ENCODE measurements around the gene SPRED2.
"Not testable (repeated sequence)": the region's sequence is repeated elsewhere in the genome, so short reads cannot be mapped to it uniquely, and the experiment has no call there.

The SPRED2 gene

DNA sequence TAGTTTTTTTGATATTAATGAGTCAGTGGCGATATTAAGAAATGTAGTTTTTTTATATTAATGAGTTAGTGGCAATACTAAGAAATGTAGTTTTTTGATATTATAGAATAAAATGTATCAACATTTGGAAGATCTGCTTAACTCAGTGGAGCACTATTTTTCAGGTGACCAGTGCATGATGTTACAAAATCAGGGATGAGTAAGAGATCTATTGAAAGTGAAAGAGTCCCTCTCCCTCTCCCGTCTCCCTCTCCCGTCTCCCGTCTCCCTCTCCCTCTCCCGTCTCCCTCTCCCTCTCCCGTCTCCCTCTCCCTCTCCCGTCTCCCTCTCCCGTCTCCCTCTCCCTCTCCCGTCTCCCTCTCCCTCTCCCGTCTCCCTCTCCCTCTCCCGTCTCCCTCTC is 94.5 kb downstream of the SPRED2 start:
- not testable (repeated sequence) for DNase-seq

GRCh38 chr2:65334714-65335113 is 97.7 kb downstream of the SPRED2 start:
- no peak for DNase-seq

DNA sequence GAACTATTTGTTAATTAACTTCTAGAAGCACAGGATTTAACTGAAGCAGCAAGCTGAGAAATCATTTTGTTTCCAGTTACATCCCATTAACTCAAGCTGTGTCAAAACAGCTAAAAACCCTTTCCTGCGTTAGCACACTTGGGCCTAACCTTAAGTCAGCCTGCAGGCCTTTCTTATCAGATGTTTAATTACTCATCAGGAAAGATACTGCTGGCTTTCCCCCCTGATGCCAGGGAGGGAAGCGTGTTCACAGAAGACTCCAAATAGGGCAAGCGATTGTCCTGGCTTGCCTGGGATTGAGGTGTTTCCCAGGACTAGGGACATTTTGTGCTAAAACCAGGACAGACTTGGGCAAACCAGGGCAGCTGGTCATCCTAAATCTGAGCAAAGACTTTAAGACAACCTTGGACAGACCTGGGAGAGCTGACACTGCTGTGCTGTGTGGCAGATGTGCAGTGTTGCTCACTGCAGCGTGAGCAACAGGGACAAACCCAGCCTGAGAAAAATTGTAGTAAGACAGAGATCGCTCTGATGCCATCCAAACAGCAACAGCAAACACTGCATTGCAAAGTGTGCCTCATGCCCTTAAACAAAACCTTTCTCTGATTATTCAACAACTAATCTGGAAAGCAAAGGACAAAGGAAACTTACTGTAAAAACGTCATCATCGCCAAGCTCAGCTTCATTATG is 100.9 kb downstream of the SPRED2 start:
- no peak for DNase-seq

- no peak for DNase-seq
Observed at GRCh38 chr2:65329525-65329924, 102.9 kb downstream of the SPRED2 start.

- no peak for DNase-seq
Observed at GRCh38 chr2:65326276-65326675, 106.1 kb downstream of the SPRED2 start.

- DNase-seq: no peak
Observed at GRCh38 chr2:65325066-65325465, 107.3 kb downstream of the SPRED2 start.

DNA sequence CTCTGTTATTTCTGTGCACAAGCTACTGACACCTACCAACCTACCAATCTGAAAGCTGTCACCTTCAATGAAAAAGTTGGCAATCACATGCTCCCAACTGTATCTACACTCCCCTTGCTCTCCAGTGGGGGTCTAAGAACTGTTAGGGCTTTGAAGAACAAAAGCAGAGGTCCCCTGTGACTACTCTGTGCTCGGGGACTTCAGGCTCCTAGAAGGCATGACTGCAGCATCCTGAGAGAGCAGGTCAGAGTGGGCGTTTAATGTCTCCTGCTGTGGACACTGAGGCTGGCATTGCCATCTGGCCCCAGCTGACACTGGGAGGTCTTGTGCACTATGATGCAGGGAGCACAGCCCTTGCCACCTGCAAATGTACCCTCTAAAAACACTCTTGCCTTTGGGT is 111.5 kb downstream of the SPRED2 start:
- DNase-seq: no peak

DNA sequence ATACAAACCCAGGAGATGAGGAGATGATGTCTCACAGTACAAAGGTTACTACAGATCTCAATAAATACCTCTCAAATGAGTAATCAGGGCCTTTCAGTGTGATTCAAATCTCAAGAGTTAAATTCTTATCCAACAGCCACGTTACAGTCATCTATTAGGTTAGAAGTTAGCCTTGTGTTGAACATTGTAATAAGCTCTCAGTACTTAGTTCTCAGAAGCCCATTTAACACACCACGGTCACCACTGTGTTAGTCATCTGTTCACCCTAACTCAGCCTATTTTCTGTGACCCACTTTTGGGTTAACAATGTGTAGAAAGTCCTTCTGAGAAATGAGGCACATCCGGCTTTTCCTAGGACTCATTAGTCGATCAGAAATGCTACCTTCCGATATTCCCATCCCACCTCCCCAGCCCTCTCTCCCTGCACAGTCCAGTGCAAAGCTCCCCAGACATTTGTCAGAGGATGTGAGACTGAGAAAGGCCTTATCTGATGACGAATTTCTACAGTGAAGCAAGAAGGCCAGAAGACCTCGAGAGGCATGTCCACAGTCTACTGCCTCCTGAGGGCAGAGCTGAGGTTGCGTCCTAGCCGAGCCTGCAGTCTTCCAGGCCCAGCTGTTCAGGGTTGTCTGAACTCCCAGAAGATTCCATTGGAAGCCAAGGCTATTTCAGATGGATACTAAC is 112.2 kb downstream of the SPRED2 start:
- no peak for DNase-seq

DNA sequence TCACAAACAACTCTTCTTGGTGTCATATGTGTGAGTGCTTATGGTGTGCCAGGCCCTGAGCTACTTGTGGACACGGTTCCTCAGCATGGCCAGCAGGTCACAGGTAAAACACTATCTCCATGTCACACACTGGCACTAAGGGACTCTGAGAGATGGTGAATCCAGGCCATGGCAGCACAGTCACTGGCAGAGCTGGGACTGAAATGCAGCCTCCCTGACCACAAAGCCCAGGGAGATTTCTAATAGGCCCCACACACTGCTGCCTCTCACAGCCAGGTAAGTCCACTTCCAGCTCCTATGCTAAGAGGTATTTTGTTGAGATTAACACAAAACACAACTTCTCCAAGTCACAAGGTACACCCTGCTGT is 112.7 kb downstream of the SPRED2 start:
- DNase-seq: no peak

DNA sequence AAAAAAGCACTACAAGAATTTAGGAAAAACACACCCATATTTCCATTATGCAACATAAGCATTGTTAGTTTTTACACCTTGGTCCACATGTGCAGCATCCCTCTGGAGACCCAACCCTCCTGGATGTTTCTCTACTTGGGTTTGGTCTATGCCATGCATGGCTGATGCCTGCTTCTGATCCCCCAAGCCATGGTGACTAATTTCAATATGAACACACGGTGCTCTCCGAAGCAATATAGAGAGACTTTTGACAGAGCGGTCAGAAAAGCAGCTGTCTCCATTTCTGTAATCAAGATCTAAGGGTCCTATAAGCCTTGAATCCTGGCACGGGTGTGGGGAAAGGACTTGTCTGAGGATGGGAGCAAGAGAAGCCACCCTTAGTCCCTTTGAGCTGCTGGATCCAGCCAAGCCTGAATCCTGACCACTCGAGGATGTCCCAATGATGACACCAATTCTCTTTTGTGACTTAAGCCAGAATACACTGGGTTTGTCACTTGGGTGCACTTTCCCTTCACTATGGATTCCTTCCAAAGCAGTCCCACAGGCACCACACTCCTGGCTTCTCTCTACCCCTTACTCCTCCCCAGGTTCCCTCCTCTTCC is 113.2 kb downstream of the SPRED2 start:
- no peak for DNase-seq

DNA sequence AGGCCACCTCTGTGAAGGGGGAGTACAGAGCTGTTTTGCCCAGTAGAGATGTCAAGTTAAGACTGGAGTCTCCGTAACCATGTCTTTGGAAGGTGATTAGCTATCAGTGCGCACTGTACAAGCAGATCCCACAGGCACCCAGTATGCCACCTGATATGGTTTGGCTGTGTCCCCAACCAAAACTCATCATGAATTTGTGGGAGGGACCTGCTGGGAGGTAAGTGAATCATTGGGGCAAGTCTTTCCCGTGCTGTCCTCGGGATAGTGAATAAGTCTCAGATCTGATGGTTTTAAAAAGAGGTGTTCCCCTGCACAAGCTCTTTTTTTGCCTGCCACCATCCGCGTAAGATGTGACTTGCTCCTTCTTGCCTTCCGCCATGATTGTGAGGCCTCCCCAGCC is 114.6 kb downstream of the SPRED2 start:
- no peak for DNase-seq

DNA sequence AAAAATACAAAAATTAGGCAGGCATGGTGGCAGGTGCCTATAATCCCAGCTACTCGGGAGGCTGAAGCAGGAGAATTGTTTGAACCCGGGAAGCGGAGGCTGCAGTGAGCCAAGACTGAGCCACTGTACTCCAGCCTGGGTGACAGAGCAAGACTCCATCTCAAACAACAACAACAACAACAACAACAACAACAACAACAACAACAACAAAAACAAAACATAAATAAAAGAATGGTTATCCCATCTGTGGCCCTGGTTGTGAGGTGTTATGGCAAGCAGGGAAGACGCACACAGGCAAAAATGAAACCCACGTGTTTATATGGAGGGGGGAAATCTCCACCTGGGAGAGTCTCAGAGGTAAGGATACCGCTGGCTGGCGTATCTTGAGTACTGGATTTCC is 115.0 kb downstream of the SPRED2 start:
- not testable (repeated sequence) for DNase-seq

GRCh38 chr2:65316072-65316471 is 116.3 kb downstream of the SPRED2 start:
- no peak for DNase-seq

DNA sequence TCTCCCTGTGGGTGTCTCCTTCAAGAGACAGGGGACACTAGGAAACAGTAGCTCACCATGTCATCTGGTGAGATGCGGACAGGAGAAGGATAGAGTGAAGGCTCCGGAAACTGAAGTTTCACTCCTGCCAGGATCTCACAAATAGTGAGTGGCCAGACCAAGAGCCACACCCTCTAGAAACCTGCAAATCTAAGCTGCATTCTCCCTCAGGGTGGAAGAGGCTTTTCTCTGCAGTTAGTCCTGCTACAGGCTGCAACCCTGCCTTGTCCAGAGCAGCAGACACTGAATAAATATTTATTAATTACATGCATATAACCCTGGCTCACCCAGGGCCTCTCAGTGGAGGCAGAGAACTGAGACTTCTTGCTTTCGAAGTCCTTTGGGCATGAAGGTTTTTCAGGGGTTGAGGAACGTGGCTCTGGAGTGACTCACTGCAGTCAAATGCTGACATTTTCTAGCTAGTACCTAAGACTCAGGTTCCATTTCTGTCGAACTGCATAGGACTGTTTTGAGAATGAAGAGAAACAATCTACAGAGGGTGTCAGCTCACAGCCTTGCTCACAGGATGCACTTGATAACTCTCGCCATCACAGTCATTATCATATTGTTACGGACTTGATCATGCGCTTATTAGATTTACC is 117.5 kb downstream of the SPRED2 start:
- DNase-seq: no peak

DNA sequence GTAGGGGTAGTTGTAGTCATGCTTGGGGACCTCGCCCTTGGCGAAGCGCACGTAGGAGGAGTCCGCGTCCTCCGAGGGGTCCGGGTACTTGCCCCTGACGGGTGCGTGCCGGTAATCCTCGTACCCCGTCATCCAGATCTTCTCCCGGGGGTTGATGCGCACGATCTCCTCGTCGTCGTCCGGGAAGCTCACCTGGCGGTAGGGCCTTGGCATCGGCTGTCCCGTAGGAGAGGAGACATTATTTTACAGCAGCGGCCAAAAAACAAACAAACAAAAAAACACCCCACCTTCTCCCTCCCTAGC is 118.5 kb downstream of the SPRED2 start:
- no peak for DNase-seq

DNA sequence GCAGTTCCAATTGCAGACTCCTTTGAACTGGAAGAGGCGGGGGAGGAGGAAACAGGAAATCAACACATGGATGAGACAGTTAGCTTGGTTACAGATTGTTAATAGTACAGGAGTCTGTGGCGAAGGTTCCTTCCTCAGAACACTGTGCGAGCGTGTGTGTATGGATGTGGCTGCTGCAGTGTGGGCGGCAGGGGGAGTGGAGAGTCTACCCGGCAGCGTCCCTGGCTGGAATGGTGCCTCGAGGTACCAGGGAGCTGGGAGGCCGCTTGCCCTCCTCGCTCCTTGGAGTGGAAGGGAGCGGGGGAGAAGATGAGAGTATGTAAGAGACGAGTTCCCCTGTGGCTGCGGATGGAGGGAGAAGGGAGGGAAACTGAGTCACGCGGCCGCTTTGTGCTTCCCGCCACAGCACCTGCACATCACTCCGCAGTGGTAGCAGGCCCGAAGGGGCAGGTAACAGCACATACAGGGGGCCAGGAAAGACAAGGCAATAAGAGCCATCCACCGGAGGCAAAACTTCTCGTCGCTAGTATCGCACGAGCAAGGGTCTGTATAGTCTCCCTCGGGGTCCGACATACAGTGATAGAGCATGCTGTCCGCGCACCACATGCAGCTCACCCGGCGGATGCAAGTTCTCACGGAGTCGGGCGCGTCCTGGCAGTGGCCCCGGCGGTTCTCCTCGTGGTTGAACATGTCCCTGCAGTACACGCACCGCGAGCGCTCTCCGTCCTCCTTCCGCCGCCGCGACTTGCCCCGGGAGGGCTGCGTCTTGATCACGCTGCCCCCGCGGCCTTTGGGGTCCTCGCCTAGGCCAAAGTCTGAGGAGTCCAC is 119.1 kb downstream of the SPRED2 start:
- no peak for DNase-seq

GRCh38 chr2:65311596-65311995 is 120.8 kb downstream of the SPRED2 start:
- DNase-seq: no peak

GRCh38 chr2:65311049-65311448 is 121.3 kb downstream of the SPRED2 start:
- no peak for DNase-seq

DNA sequence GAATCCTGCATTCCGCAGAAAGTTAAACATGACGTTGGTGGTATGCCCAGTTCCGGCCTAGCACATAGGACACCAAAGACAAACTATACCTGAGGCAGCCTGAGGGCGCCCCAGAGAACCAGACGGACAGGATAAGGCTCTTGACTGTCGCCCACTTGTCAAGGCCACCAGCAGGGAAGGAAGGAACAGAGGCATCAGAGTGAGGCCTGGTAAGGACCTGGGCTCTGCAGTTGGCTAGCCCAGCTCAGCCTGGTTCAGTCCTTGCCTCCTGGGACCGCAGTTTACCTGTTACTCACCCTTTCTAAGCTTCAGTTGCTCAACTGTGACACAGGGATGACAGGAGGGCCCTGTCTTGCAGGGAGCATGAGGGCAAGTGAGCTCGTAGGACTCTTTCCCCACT is 122.7 kb downstream of the SPRED2 start:
- no peak for DNase-seq

GRCh38 chr2:65305934-65306333 is 126.5 kb downstream of the SPRED2 start:
- no peak for DNase-seq

DNA sequence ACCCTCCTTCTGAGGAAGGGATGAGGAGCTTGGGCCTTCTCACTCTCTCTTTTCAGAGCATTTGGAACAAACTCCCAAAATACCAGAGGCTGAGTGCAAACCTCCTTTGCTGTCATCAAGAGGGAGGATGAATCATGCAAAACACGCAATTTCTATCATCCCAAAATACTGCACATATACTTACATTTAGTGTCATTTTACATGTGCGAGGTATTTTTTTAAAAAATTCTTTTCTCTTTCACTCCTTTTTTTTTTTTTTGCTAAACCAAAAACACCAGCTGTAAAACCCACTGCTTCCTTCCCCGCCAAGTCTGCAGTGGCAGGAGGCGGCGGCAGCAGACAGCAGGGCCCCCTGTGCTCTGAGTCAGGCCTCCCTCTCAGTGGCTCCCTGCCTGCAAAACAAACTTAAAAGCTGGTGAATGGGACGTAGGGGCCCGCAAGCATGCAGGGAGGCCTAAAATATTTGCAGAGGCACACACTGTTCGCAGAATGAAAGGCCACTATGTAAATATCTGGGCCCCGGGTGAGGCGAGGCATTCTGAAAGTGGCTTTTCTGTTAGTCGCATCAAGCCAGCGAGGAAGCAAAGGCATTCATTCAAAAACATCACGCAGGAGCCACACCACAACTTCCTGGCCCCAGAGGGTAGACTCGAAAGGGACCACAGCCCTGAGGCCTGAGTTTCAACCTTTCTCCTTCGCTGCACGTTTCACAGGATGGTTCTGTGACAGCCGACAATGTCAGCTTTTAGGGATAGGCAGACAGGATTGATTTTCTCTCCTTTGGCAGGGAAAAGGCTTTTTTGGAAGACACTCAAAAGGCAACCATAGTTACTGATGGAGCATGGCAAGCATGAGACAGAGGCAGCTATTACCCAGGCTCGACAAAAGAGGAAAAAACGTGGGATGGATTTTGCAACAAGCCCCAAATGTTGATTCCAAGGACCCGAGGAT is 131.4 kb downstream of the SPRED2 start:
- DNase-seq: peak; percentile 46

DNA sequence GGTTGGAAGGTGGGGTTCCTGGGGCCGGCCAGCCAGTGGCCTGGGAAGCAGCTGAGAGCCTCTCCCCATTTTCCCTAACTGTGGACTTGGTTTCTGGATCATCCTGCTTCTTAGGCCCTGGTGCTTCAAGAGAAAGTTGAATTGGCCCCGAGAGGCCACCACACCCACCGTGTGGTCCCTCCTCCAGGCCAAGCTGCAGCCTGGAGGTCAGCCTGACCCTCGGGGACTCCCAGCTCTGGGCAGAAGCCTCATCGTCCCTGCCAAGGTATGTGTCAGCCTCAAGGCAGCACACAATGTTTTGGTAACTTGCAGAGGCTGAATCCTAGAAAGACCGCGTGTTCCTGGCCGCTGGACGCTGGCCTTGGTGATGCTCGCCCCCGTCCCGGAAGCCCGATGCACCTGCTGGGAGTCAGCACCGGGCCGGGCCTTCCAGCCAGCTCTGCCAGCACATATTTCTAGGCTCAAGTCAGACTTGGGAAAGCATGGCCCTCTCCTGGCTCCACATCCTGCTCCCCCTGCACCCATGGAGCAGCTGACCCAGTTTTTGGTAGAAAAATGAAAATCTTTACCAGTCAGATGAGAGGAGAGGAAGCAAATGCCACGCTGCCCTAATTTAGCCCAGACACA is 132.2 kb downstream of the SPRED2 start:
- no peak for DNase-seq
